ENCODE results near the gene PPARD. TPM values are rescaled to one million over a fixed set of nuclear protein-coding genes. Genes with fewer than 3 reads are reported as not detected.
"Not testable (repeated sequence)": the region's sequence is repeated elsewhere in the genome, so short reads cannot be mapped to it uniquely, and the experiment has no call there.

The PPARD gene
- total RNA-seq, 3 donors from 2014 or later = 15.4 to 17.4 (median 16.9) TPM

GRCh38 chr6:35436071-35436857 lies 93.9 kb downstream of the PPARD start:
- DNase-seq (no peak), ATAC-seq (no peak)
- Mint-ChIP-seq H3K36me3 (ENCODE audit: insufficient read depth) (no peaks in the 10 kb centered on the region), H3K27me3 (ENCODE audit: low read depth) (no peaks in the 10 kb centered on the region), H3K9me3 (no peaks in the 10 kb centered on the region), H3K4me1 (ENCODE audit: low read depth) (no peaks in the 10 kb centered on the region), H3K4me3 (no peak overlapping the region)

- not testable (repeated sequence) for H3K36me3 Mint-ChIP-seq (ENCODE audit: insufficient read depth); H3K9me3 Mint-ChIP-seq; H3K27me3 Mint-ChIP-seq (ENCODE audit: low read depth); ATAC-seq; H3K4me3 Mint-ChIP-seq; H3K4me1 Mint-ChIP-seq (ENCODE audit: low read depth); DNase-seq
These were observed 96.2 kb downstream of the PPARD start for GRCh38 chr6:35438378-35439065.

GRCh38 chr6:35439308-35439707 lies 97.0 kb downstream of the PPARD start:
- H3K36me3 Mint-ChIP-seq (ENCODE audit: insufficient read depth) = no peaks in the 10 kb centered on the region
- no peak overlapping the region for H3K4me3 Mint-ChIP-seq
- no peaks in the 10 kb centered on the region for H3K9me3 Mint-ChIP-seq
- H3K4me1 Mint-ChIP-seq (ENCODE audit: low read depth) = no peaks in the 10 kb centered on the region
- H3K27me3 Mint-ChIP-seq (ENCODE audit: low read depth) = no peaks in the 10 kb centered on the region
- DNase-seq (no peak), ATAC-seq (no peak)

- no peak for DNase-seq
- no peak overlapping the region for H3K4me3 Mint-ChIP-seq
- no peaks in the 10 kb centered on the region for H3K9me3 Mint-ChIP-seq
- no peak for ATAC-seq
- H3K36me3 Mint-ChIP-seq (ENCODE audit: insufficient read depth) = no peaks in the 10 kb centered on the region
- no peaks in the 10 kb centered on the region for H3K27me3 Mint-ChIP-seq (ENCODE audit: low read depth)
- no peaks in the 10 kb centered on the region for H3K4me1 Mint-ChIP-seq (ENCODE audit: low read depth)
These were observed 98.8 kb downstream of the PPARD start for GRCh38 chr6:35441205-35441604.

GRCh38 chr6:35441642-35442041 lies 99.3 kb downstream of the PPARD start:
- H3K9me3 Mint-ChIP-seq = no peaks in the 10 kb centered on the region
- no peak for ATAC-seq
- no peaks in the 10 kb centered on the region for H3K36me3 Mint-ChIP-seq (ENCODE audit: insufficient read depth)
- no peaks in the 10 kb centered on the region for H3K27me3 Mint-ChIP-seq (ENCODE audit: low read depth)
- H3K4me1 Mint-ChIP-seq (ENCODE audit: low read depth) = no peaks in the 10 kb centered on the region
- H3K4me3 Mint-ChIP-seq = no peak overlapping the region
- no peak for DNase-seq

GRCh38 chr6:35442693-35443092 lies 100.3 kb downstream of the PPARD start:
- H3K4me1 Mint-ChIP-seq (ENCODE audit: low read depth) = no peaks in the 10 kb centered on the region
- DNase-seq (no peak), ATAC-seq (no peak)
- no peak overlapping the region for H3K4me3 Mint-ChIP-seq
- no peaks in the 10 kb centered on the region for H3K27me3 Mint-ChIP-seq (ENCODE audit: low read depth)
- H3K9me3 Mint-ChIP-seq = no peaks in the 10 kb centered on the region
- no peaks in the 10 kb centered on the region for H3K36me3 Mint-ChIP-seq (ENCODE audit: insufficient read depth)

- ATAC-seq = no peak
- H3K36me3 Mint-ChIP-seq (ENCODE audit: insufficient read depth) = no peaks in the 10 kb centered on the region
- no peaks in the 10 kb centered on the region for H3K9me3 Mint-ChIP-seq
- no peak overlapping the region for H3K4me3 Mint-ChIP-seq
- no peak for DNase-seq
- no peaks in the 10 kb centered on the region for H3K4me1 Mint-ChIP-seq (ENCODE audit: low read depth)
- no peaks in the 10 kb centered on the region for H3K27me3 Mint-ChIP-seq (ENCODE audit: low read depth)
These were observed 101.1 kb downstream of the PPARD start for GRCh38 chr6:35443341-35444030.

- DNase-seq (no peak), ATAC-seq (no peak)
- Mint-ChIP-seq H3K4me3 (no peak overlapping the region), H3K4me1 (ENCODE audit: low read depth) (peaks cover 3% of the 10 kb centered on the region), H3K27me3 (ENCODE audit: low read depth) (no peaks in the 10 kb centered on the region), H3K9me3 (no peaks in the 10 kb centered on the region), H3K36me3 (ENCODE audit: insufficient read depth) (no peaks in the 10 kb centered on the region)
These were observed 103.3 kb downstream of the PPARD start for GRCh38 chr6:35445691-35446090.

- Mint-ChIP-seq H3K4me1 (ENCODE audit: low read depth) (peaks cover 17% of the 10 kb centered on the region), H3K36me3 (ENCODE audit: insufficient read depth) (no peaks in the 10 kb centered on the region)
These were observed 105.8 kb downstream of the PPARD start for GRCh38 chr6:35448191-35448590.

GRCh38 chr6:35449287-35449881 lies 107.0 kb downstream of the PPARD start:
- H3K4me1 Mint-ChIP-seq (ENCODE audit: low read depth) = peaks cover 24% of the 10 kb centered on the region
- H3K9me3 Mint-ChIP-seq = no peaks in the 10 kb centered on the region
- H3K36me3 Mint-ChIP-seq (ENCODE audit: insufficient read depth) = no peaks in the 10 kb centered on the region
- no peak overlapping the region for H3K4me3 Mint-ChIP-seq
- no peaks in the 10 kb centered on the region for H3K27me3 Mint-ChIP-seq (ENCODE audit: low read depth)
- DNase-seq (peak; percentile 11), ATAC-seq (peak; percentile 56 to 61)

More at GRCh38 chr6:35448191-35448590, 105.8 kb downstream of the PPARD start:
- no peak overlapping the region for H3K4me3 Mint-ChIP-seq
- no peaks in the 10 kb centered on the region for H3K27me3 Mint-ChIP-seq (ENCODE audit: low read depth)
- DNase-seq = no peak
- H3K9me3 Mint-ChIP-seq = no peaks in the 10 kb centered on the region
- no peak for ATAC-seq

GRCh38 chr6:35451354-35452182 lies 109.2 kb downstream of the PPARD start:
- ATAC-seq (no peak), DNase-seq (no peak)
- H3K4me1 Mint-ChIP-seq (ENCODE audit: low read depth) = peaks cover 27% of the 10 kb centered on the region
- no peaks in the 10 kb centered on the region for H3K9me3 Mint-ChIP-seq
- H3K4me3 Mint-ChIP-seq = peak overlapping the region; percentile 83
- H3K36me3 Mint-ChIP-seq (ENCODE audit: insufficient read depth) = peaks cover 9% of the 10 kb centered on the region
- H3K27me3 Mint-ChIP-seq (ENCODE audit: low read depth) = no peaks in the 10 kb centered on the region

- Mint-ChIP-seq H3K9me3 (no peaks in the 10 kb centered on the region), H3K27me3 (ENCODE audit: low read depth) (no peaks in the 10 kb centered on the region), H3K4me3 (peak within 1 kb of the TSS; percentile 83), H3K4me1 (ENCODE audit: low read depth) (peaks cover 27% of the 10 kb centered on the region), H3K36me3 (ENCODE audit: insufficient read depth) (peaks cover 9% of the 10 kb centered on the region)
- ATAC-seq (peak; percentile 85), DNase-seq (peak; percentile 86)
These were observed 110.1 kb downstream of the PPARD start, which contains the start of gene FANCE for GRCh38 chr6:35452183-35453090. FANCE (plus strand) TSS chr6:35452338; CDS start chr6:35452546, 208 bp downstream.

GRCh38 chr6:35453236-35453635 lies 110.9 kb downstream of the PPARD start:
- H3K36me3 Mint-ChIP-seq (ENCODE audit: insufficient read depth) = peaks cover 9% of the 10 kb centered on the region
- ATAC-seq (no peak), DNase-seq (no peak)
- H3K4me1 Mint-ChIP-seq (ENCODE audit: low read depth) = peaks cover 27% of the 10 kb centered on the region
- no peaks in the 10 kb centered on the region for H3K27me3 Mint-ChIP-seq (ENCODE audit: low read depth)
- no peaks in the 10 kb centered on the region for H3K9me3 Mint-ChIP-seq
- H3K4me3 Mint-ChIP-seq = peak overlapping the region; percentile 83
